Panc1 (cell line): ENCODE data around the gene MAML3.

Experiments used
- POLR2AphosphoS5 ChIP-seq: IDR thresholded peaks from 2 replicates; pipeline ENCODE4 v1.6.1; 2012; ENCODE audit warnings: mild to moderate bottlenecking, low read depth, low read length, moderate library complexity
- SIN3A ChIP-seq: IDR thresholded peaks from 2 replicates; pipeline ENCODE4 v1.6.1; 2012; ENCODE audit warnings: low read depth, mild to moderate bottlenecking, low read length, moderate library complexity, borderline replicate concordance; ENCODE audit not compliant: insufficient read depth
- TCF7L2 ChIP-seq: IDR thresholded peaks from 2 replicates; pipeline ENCODE4 v1.6.1; 2011; ENCODE audit warnings: mild to moderate bottlenecking, low read depth, low read length, inconsistent platforms
- TF ChIP-seq, protein P1 (sequence below): fragments of 450-650 bp; IDR thresholded peaks from 2 replicates; pipeline ENCODE4 v1.5.1; 2017; ENCODE audit warnings: mild to moderate bottlenecking
- TF ChIP-seq, protein P2 (sequence below), 2 experiments: IDR thresholded peaks; 2 replicates each; pipeline ENCODE4 v1.6.1; 2011 to 2012; ENCODE audit warnings: low read depth in 2 of 2, control low read depth in 1 of 2, low read length in 1 of 2, mild to moderate bottlenecking in 1 of 2, moderate library complexity in 1 of 2; ENCODE audit not compliant: insufficient read depth in 1 of 2

DNA sequence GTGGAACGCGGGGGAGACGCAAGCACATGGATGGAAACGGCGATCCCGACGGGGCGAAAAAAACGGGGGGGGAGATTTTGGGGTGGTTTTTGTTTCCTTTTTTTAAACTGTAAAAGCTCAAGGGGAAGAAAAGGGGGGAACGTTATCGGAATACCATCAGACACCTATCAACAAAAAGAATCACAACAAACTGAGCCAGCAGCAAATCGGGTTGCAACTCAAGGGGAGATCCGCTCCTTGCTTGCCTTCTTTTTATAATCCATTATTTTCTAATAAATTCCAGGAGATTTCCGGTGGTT is 616 bp downstream of the MAML3 start:
- TF ChIP-seq, protein P1, sequence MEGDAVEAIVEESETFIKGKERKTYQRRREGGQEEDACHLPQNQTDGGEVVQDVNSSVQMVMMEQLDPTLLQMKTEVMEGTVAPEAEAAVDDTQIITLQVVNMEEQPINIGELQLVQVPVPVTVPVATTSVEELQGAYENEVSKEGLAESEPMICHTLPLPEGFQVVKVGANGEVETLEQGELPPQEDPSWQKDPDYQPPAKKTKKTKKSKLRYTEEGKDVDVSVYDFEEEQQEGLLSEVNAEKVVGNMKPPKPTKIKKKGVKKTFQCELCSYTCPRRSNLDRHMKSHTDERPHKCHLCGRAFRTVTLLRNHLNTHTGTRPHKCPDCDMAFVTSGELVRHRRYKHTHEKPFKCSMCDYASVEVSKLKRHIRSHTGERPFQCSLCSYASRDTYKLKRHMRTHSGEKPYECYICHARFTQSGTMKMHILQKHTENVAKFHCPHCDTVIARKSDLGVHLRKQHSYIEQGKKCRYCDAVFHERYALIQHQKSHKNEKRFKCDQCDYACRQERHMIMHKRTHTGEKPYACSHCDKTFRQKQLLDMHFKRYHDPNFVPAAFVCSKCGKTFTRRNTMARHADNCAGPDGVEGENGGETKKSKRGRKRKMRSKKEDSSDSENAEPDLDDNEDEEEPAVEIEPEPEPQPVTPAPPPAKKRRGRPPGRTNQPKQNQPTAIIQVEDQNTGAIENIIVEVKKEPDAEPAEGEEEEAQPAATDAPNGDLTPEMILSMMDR = no peak
- no peak for TF ChIP-seq TCF7L2
- no peak for TF ChIP-seq POLR2AphosphoS5
- no peak for TF ChIP-seq SIN3A
- TF ChIP-seq, protein P2, sequence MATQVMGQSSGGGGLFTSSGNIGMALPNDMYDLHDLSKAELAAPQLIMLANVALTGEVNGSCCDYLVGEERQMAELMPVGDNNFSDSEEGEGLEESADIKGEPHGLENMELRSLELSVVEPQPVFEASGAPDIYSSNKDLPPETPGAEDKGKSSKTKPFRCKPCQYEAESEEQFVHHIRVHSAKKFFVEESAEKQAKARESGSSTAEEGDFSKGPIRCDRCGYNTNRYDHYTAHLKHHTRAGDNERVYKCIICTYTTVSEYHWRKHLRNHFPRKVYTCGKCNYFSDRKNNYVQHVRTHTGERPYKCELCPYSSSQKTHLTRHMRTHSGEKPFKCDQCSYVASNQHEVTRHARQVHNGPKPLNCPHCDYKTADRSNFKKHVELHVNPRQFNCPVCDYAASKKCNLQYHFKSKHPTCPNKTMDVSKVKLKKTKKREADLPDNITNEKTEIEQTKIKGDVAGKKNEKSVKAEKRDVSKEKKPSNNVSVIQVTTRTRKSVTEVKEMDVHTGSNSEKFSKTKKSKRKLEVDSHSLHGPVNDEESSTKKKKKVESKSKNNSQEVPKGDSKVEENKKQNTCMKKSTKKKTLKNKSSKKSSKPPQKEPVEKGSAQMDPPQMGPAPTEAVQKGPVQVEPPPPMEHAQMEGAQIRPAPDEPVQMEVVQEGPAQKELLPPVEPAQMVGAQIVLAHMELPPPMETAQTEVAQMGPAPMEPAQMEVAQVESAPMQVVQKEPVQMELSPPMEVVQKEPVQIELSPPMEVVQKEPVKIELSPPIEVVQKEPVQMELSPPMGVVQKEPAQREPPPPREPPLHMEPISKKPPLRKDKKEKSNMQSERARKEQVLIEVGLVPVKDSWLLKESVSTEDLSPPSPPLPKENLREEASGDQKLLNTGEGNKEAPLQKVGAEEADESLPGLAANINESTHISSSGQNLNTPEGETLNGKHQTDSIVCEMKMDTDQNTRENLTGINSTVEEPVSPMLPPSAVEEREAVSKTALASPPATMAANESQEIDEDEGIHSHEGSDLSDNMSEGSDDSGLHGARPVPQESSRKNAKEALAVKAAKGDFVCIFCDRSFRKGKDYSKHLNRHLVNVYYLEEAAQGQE (IDR thresholded peaks at IDR 0.05; ENCODE audit: insufficient read depth in 1 of 2, low read depth in 2 of 2, low read length in 1 of 2) = no peak
